GM21717 (cell line): ENCODE data around the gene SH3BP4.
"Not testable (repeated sequence)": the region's sequence is repeated elsewhere in the genome, so short reads cannot be mapped to it uniquely, and the experiment has no call there.

ENCODE experiments used
- ATAC-seq: cut with Tn5 transposase; IDR thresholded peaks from one replicate; pipeline ENCODE4 v1.9.1; 2021; ENCODE audit warnings: mild to moderate bottlenecking, moderate library complexity; ENCODE audit not compliant: unreplicated experiment

Gene SH3BP4

GRCh38 chr2:235051436-235052260 is 99.8 kb downstream of the SH3BP4 start:
- no peak for ATAC-seq

GRCh38 chr2:235052514-235053354 is 100.9 kb downstream of the SH3BP4 start:
- ATAC-seq = no peak

GRCh38 chr2:235053651-235054050 is 101.8 kb downstream of the SH3BP4 start:
- no peak for ATAC-seq

GRCh38 chr2:235054475-235054874 is 102.7 kb downstream of the SH3BP4 start:
- ATAC-seq = no peak

GRCh38 chr2:235054919-235055318 is 103.1 kb downstream of the SH3BP4 start:
- ATAC-seq = no peak

- no peak for ATAC-seq
Observed at GRCh38 chr2:235055891-235056516, 104.2 kb downstream of the SH3BP4 start.

GRCh38 chr2:235056768-235057167 is 105.0 kb downstream of the SH3BP4 start:
- ATAC-seq = no peak

- ATAC-seq = not testable (repeated sequence)
Observed at GRCh38 chr2:235057616-235058015, 105.8 kb downstream of the SH3BP4 start.

- ATAC-seq = no peak
Observed at GRCh38 chr2:235059161-235059560, 107.3 kb downstream of the SH3BP4 start.

- ATAC-seq = no peak
Observed at GRCh38 chr2:235061656-235062055, 109.8 kb downstream of the SH3BP4 start.

GRCh38 chr2:235063471-235063961 is 111.7 kb downstream of the SH3BP4 start:
- no peak for ATAC-seq

- no peak for ATAC-seq
Observed at GRCh38 chr2:235064976-235065375, 113.2 kb downstream of the SH3BP4 start.

GRCh38 chr2:235066490-235066889 is 114.7 kb downstream of the SH3BP4 start:
- ATAC-seq = no peak

GRCh38 chr2:235066895-235067294 is 115.1 kb downstream of the SH3BP4 start:
- no peak for ATAC-seq

- ATAC-seq = no peak
Observed at GRCh38 chr2:235068701-235069100, 116.9 kb downstream of the SH3BP4 start.

GRCh38 chr2:235070063-235070706 is 118.4 kb downstream of the SH3BP4 start:
- no peak for ATAC-seq

- ATAC-seq = no peak
Observed at GRCh38 chr2:235073868-235074413, 122.1 kb downstream of the SH3BP4 start.

- ATAC-seq = no peak
Observed at GRCh38 chr2:235077046-235077445, 125.2 kb downstream of the SH3BP4 start.

GRCh38 chr2:235078182-235078581 is 126.4 kb downstream of the SH3BP4 start:
- ATAC-seq = no peak

GRCh38 chr2:235078914-235079472 is 127.2 kb downstream of the SH3BP4 start:
- no peak for ATAC-seq
